GM12878 (cell line): ENCODE results near the gene SLC37A3.

Source experiments
- CTCF ChIP-seq, 3 experiments: IDR thresholded peaks in 2 of 3; conservative IDR thresholded peaks in 1 of 3; 2 replicates each; pipeline ENCODE4 v1.5.1; 2011; ENCODE audit warnings: low read depth in 3 of 3, low read length in 3 of 3, mild to moderate bottlenecking in 3 of 3, control low read depth in 2 of 3, moderate library complexity in 2 of 3, inconsistent platforms in 1 of 3, mixed read lengths in 1 of 3; ENCODE audit not compliant: control insufficient read depth in 2 of 3, insufficient read depth in 1 of 3; ENCODE audit errors: extremely low read depth in 1 of 3
- EP300 ChIP-seq, 2 experiments: fragments of 150-350 bp in 1 of 2; IDR thresholded peaks; 2 replicates each; pipeline ENCODE4 v1.6.1; 2011 to 2012; ENCODE audit warnings: low read depth in 2 of 2, low read length in 2 of 2, borderline replicate concordance in 1 of 2, improper control_type of control experiment in 1 of 2, inconsistent platforms in 1 of 2; ENCODE audit not compliant: control insufficient read depth in 1 of 2
- FOS ChIP-seq: IDR thresholded peaks from 3 replicates; pipeline ENCODE4 v1.6.1; 2011; ENCODE audit warnings: borderline replicate concordance; ENCODE audit not compliant: insufficient read length; ENCODE audit errors: extremely low read depth
- HDGF ChIP-seq: fragments of 450-650 bp; IDR thresholded peaks from 2 replicates; pipeline ENCODE4 v1.6.1; 2016; ENCODE audit warnings: antibody characterized with exemption
- NBN ChIP-seq: fragments of 450-650 bp; IDR thresholded peaks from 2 replicates; pipeline ENCODE4 v1.6.1; 2016
- POLR2A ChIP-seq: IDR thresholded peaks from 2 replicates; pipeline ENCODE4 v1.6.1; 2011; ENCODE audit warnings: low read depth, mild to moderate bottlenecking, low read length
- RAD21 ChIP-seq: IDR thresholded peaks from 2 replicates; pipeline ENCODE4 v1.6.1; 2011; ENCODE audit warnings: mild to moderate bottlenecking, low read depth, low read length, moderate library complexity; ENCODE audit not compliant: insufficient read depth
- RAD51 ChIP-seq: fragments of 450-650 bp; IDR thresholded peaks from 2 replicates; pipeline ENCODE4 v1.6.1; 2016; ENCODE audit warnings: moderate library complexity, mild to moderate bottlenecking, inconsistent platforms

- TF ChIP-seq EP300 (IDR thresholded peaks at IDR 0.05; ENCODE audit: borderline replicate concordance in 1 of 2, control insufficient read depth in 1 of 2, low read depth in 2 of 2, low read length in 2 of 2) (no peak), NBN (no peak), HDGF (no peak), RAD51 (no peak), RAD21 (no peak), FOS (no peak), POLR2A (no peak), CTCF (IDR thresholded peaks at IDR 0.05 in 2 of 3, conservative IDR thresholded peaks at IDR 0.05 in 1 of 3; ENCODE audit: control insufficient read depth in 2 of 3, extremely low read depth in 1 of 3, insufficient read depth in 1 of 3, low read depth in 3 of 3, low read length in 3 of 3) (no peak)
Observed at GRCh38 chr7:140418653-140419052, 20.3 kb upstream of the SLC37A3 start.
